ENCODE results near the gene MTM1. TPM values are rescaled to one million over a fixed set of nuclear protein-coding genes. Genes with fewer than 3 reads are reported as not detected.
A peak's percentile ranks its signal among the peaks of the same experiment; 100 is the strongest.

MTM1 gene
- total RNA-seq, 1 donor from 2014 or later, result 15.3 TPM

DNA sequence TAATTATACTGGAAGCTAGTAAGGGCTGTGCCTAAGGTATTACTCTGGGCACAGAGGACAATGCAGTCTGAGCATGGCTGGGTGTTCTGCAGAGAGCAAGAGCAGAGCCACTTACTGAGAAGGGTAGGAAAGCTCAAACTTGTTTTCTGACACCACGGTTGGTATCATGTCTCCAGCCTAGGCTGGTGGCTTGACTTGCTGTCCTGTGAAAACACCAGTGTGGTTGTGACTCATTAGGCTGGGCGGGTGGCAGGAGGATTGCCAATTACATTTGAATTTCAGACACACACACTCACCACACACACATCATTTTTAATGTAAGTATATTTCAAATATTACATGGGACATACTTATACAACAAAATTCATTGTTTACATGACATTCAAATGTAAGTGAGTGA lies 19.7 kb upstream of the MTM1 start:
- Histone ChIP-seq H3K27me3 (peaks cover 37% of the 10 kb centered on the region), H3K4me2 (no peak overlapping the region), H3K36me3 (no peaks in the 10 kb centered on the region), H3K9ac (no peak overlapping the region), H3K4me1 (no peaks in the 10 kb centered on the region), H3K4me3 (no peak overlapping the region), H4K20me1 (ENCODE audit: low read depth) (no peaks in the 10 kb centered on the region), H3K79me2 (ENCODE audit: low read depth) (no peaks in the 10 kb centered on the region), H2AFZ (replicated peaks) (no peak overlapping the region), H3K27ac (no peak overlapping the region), H3K9me3 (ENCODE audit: low read depth) (no peaks in the 10 kb centered on the region), H3F3A (ENCODE audit: low read depth) (no peaks in the 10 kb centered on the region)
- DNase-seq (ENCODE audit: low spot score), result no peak
- TF ChIP-seq, protein P1, sequence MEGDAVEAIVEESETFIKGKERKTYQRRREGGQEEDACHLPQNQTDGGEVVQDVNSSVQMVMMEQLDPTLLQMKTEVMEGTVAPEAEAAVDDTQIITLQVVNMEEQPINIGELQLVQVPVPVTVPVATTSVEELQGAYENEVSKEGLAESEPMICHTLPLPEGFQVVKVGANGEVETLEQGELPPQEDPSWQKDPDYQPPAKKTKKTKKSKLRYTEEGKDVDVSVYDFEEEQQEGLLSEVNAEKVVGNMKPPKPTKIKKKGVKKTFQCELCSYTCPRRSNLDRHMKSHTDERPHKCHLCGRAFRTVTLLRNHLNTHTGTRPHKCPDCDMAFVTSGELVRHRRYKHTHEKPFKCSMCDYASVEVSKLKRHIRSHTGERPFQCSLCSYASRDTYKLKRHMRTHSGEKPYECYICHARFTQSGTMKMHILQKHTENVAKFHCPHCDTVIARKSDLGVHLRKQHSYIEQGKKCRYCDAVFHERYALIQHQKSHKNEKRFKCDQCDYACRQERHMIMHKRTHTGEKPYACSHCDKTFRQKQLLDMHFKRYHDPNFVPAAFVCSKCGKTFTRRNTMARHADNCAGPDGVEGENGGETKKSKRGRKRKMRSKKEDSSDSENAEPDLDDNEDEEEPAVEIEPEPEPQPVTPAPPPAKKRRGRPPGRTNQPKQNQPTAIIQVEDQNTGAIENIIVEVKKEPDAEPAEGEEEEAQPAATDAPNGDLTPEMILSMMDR (IDR thresholded peaks at IDR 0.05), result no peak
- no peak for TF ChIP-seq EZH2 (IDR thresholded peaks at IDR 0.05)
- no peak for TF ChIP-seq EZH2phosphoT487 (IDR thresholded peaks at IDR 0.05)
- Mint-ChIP-seq H3K27me3 (ENCODE audit: insufficient read depth, low read depth) (peaks cover 3% of the 10 kb centered on the region), H3K36me3 (no peaks in the 10 kb centered on the region), H3K4me1 (peaks cover 14% of the 10 kb centered on the region), H3K9me3 (peaks cover 10% of the 10 kb centered on the region), H3K27ac (peak overlapping the region; percentile 20), H3K4me3 (no peak overlapping the region)

DNA sequence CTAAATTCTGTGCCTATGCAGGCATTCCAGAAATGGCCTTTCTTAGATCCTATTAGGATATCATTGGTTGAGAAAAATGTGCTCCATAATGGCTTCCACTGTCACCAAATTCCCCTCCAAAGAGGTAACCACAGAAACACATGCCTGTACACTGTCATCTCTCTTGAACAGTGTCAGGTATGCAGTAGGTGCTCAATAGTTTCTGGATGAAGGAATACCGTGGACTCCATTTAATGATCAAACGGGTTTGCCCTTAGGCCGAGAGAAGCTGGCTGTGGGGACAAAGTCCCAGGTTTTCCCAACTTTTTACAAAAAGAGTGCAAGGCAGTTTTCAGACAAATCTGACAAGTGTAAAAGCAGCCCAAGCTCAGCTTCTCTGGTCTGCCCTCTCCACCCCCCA lies 16.5 kb upstream of the MTM1 start:
- no peaks in the 10 kb centered on the region for H4K20me1 ChIP-seq (ENCODE audit: low read depth)
- no peak overlapping the region for H3K4me2 ChIP-seq
- H3K36me3 Mint-ChIP-seq, result no peaks in the 10 kb centered on the region
- H3K4me3 Mint-ChIP-seq, result no peak overlapping the region
- H2AFZ ChIP-seq (replicated peaks), result no peak overlapping the region
- H3K4me3 ChIP-seq, result no peak overlapping the region
- H3F3A ChIP-seq (ENCODE audit: low read depth), result no peaks in the 10 kb centered on the region
- H3K36me3 ChIP-seq, result no peaks in the 10 kb centered on the region
- no peak overlapping the region for H3K27ac ChIP-seq
- H3K9me3 ChIP-seq (ENCODE audit: low read depth), result no peaks in the 10 kb centered on the region
- peaks cover 32% of the 10 kb centered on the region for H3K27me3 ChIP-seq
- H3K4me1 Mint-ChIP-seq, result peaks cover 4% of the 10 kb centered on the region
- peaks cover 3% of the 10 kb centered on the region for H3K27me3 Mint-ChIP-seq (ENCODE audit: insufficient read depth, low read depth)
- no peak overlapping the region for H3K9ac ChIP-seq
- no peak for TF ChIP-seq EZH2 (IDR thresholded peaks at IDR 0.05)
- TF ChIP-seq EZH2phosphoT487 (IDR thresholded peaks at IDR 0.05), result no peak
- TF ChIP-seq, protein P1 (IDR thresholded peaks at IDR 0.05), result no peak
- no peaks in the 10 kb centered on the region for H3K4me1 ChIP-seq
- H3K79me2 ChIP-seq (ENCODE audit: low read depth), result no peaks in the 10 kb centered on the region
- peaks cover 14% of the 10 kb centered on the region for H3K9me3 Mint-ChIP-seq
- DNase-seq (ENCODE audit: low spot score), result no peak
- no peak overlapping the region for H3K27ac Mint-ChIP-seq

DNA sequence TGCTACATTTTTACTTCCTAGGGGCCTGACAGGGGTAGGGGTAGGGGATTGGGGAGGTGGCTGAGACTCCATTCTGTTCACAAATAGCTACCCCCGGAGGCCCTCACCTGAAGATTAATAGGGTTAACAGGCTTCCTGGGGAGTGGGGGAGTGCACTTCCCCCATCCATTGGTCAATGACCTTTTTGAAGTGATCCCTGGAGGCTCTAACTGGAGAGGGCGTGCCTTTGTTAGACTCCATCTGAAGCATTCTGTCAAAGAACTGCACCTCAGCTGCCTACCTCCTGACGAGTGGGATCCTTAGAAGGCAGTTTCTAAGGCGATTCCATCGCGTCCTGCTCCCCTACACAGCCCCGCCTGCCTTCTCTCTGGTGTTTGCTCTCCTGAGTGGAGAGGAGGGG lies 10.0 kb upstream of the MTM1 start:
- peaks cover 4% of the 10 kb centered on the region for H3K4me1 ChIP-seq
- no peaks in the 10 kb centered on the region for H3K27me3 Mint-ChIP-seq (ENCODE audit: insufficient read depth, low read depth)
- H3F3A ChIP-seq (ENCODE audit: low read depth), result peaks cover 4% of the 10 kb centered on the region
- no peaks in the 10 kb centered on the region for H3K36me3 Mint-ChIP-seq
- no peak overlapping the region for H3K27ac ChIP-seq
- no peaks in the 10 kb centered on the region for H4K20me1 ChIP-seq (ENCODE audit: low read depth)
- no peaks in the 10 kb centered on the region for H3K79me2 ChIP-seq (ENCODE audit: low read depth)
- H3K36me3 ChIP-seq, result no peaks in the 10 kb centered on the region
- no peak overlapping the region for H3K9ac ChIP-seq
- no peak overlapping the region for H3K27ac Mint-ChIP-seq
- H3K27me3 ChIP-seq, result no peaks in the 10 kb centered on the region
- no peak for TF ChIP-seq EZH2 (IDR thresholded peaks at IDR 0.05)
- H3K4me3 ChIP-seq, result peak overlapping the region; percentile 17
- H2AFZ ChIP-seq (replicated peaks), result no peak overlapping the region
- peak; percentile 49 for DNase-seq (ENCODE audit: low spot score)
- no peak overlapping the region for H3K4me3 Mint-ChIP-seq
- H3K4me2 ChIP-seq, result peak overlapping the region; percentile 64
- H3K9me3 ChIP-seq (ENCODE audit: low read depth), result no peaks in the 10 kb centered on the region
- peaks cover 8% of the 10 kb centered on the region for H3K9me3 Mint-ChIP-seq
- H3K4me1 Mint-ChIP-seq, result peaks cover 6% of the 10 kb centered on the region

DNA sequence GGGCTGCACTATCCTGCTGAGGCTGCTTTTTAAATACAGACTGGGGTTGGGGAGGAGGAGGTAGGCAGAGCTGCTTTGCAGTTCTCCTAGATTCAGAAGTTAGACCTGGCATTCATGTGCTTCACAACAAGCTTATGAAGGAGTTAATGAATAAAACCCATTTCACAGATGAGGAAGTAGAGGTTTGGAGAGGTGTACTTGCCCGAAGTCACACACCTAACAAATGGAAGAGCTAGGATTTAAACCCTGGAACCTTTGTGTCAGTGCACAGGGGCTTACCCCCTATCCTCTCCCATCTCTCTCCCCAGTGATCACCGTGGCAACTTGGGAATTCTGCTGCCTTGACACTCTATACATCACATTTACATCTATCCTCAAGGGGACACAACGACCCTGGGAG lies 3.6 kb upstream of the MTM1 start:
- Histone ChIP-seq H4K20me1 (ENCODE audit: low read depth) (peaks cover 4% of the 10 kb centered on the region), H3K4me1 (peaks cover 10% of the 10 kb centered on the region), H3K27me3 (no peaks in the 10 kb centered on the region), H3K79me2 (ENCODE audit: low read depth) (peaks cover 10% of the 10 kb centered on the region), H2AFZ (replicated peaks) (no peak overlapping the region), H3K4me3 (no peak overlapping the region), H3K9me3 (ENCODE audit: low read depth) (no peaks in the 10 kb centered on the region), H3K27ac (no peak overlapping the region), H3K36me3 (no peaks in the 10 kb centered on the region), H3F3A (ENCODE audit: low read depth) (peaks cover 30% of the 10 kb centered on the region), H3K9ac (no peak overlapping the region), H3K4me2 (no peak overlapping the region)
- Mint-ChIP-seq H3K9me3 (peaks cover 9% of the 10 kb centered on the region), H3K4me3 (no peak overlapping the region), H3K4me1 (peaks cover 29% of the 10 kb centered on the region), H3K36me3 (no peaks in the 10 kb centered on the region), H3K27ac (no peak overlapping the region), H3K27me3 (ENCODE audit: insufficient read depth, low read depth) (peaks cover 3% of the 10 kb centered on the region)
- TF ChIP-seq EZH2phosphoT487 (IDR thresholded peaks at IDR 0.05) (no peak), EZH2 (IDR thresholded peaks at IDR 0.05) (no peak)
- TF ChIP-seq, protein P1 (IDR thresholded peaks at IDR 0.05), result no peak
- DNase-seq (ENCODE audit: low spot score), result no peak
